GM10266 (cell line): ENCODE data around the gene PRKAR1B.

ENCODE experiments used
- DNase-seq: peaks from one replicate; pipeline ENCODE4 v3.0.0; 2012; ENCODE audit errors: extremely low spot score
- TF ChIP-seq, protein P1 (sequence below): IDR thresholded peaks from 2 replicates; pipeline ENCODE4 v1.5.1; 2012; ENCODE audit warnings: mild to moderate bottlenecking, low read depth; ENCODE audit not compliant: control insufficient read depth, insufficient read depth; ENCODE audit errors: missing control alignments

Gene PRKAR1B

DNA sequence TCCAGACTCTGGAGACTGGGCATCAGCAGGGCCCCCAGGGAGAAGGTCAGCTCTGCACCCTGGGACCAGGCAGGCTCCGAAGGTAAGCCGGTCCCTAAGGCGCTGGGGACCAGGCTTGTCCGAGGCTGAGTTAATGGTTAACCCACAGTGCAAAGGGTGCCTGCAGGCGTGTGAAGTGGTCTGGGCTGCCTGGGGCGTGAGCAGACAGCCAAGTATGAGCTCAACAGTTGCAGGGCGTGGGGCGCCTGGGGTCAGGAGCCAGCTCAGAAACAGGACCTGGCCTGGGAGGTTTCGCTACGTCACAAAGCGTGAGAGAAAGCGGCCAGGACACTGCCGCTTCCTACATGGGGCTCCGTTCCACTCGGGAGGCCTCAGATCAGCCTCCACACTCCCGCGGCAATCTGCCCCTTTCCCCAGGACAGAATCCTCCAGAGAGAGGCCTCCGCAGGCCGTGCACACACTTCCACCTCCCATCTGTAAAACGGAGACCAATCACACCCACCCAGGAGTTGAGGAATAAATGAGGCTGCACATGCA lies 223.4 kb downstream of the PRKAR1B start:
- DNase-seq = no peak
- TF ChIP-seq, protein P1, sequence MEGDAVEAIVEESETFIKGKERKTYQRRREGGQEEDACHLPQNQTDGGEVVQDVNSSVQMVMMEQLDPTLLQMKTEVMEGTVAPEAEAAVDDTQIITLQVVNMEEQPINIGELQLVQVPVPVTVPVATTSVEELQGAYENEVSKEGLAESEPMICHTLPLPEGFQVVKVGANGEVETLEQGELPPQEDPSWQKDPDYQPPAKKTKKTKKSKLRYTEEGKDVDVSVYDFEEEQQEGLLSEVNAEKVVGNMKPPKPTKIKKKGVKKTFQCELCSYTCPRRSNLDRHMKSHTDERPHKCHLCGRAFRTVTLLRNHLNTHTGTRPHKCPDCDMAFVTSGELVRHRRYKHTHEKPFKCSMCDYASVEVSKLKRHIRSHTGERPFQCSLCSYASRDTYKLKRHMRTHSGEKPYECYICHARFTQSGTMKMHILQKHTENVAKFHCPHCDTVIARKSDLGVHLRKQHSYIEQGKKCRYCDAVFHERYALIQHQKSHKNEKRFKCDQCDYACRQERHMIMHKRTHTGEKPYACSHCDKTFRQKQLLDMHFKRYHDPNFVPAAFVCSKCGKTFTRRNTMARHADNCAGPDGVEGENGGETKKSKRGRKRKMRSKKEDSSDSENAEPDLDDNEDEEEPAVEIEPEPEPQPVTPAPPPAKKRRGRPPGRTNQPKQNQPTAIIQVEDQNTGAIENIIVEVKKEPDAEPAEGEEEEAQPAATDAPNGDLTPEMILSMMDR = no peak

DNA sequence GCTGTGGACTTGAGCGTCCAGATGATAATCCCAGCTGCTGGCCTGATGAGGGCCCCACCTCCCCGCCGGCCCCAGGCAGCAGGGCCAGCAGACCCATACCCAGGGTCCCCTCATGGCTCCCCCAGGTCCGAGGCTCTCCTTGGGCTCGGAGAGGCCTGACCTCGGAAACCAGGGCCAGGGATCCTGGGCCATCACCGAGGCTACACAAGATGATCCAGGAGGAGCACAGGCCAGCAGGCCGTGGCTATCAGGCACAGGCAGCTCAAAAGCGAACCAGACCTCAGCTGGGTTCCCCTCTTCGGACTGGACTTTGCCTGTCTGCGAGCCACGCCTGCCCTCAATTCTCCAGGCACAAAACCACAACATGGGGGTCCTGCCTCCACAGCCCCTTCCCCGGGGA lies 224.8 kb downstream of the PRKAR1B start:
- TF ChIP-seq, protein P1 = no peak
- DNase-seq = no peak

DNA sequence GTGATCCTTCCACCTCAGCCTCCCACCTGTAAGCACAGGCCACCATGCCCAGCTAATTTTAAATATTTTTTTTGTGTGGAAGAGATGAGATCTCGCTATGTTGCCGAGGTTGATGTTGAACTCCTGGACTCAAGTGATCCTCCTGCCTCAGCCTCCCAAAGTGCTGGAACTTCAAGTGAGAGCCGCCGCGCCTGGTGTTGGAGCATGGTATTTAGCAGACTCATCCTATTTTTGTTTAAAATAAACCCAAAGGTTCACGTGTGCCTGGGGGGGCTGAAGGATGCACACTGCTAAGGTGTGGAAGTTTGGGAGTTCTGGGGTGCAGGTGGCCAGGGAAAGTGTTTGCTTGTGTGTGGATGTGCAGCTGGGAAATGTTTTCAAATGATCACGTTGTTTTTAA lies 225.6 kb downstream of the PRKAR1B start:
- TF ChIP-seq, protein P1 = no peak
- DNase-seq = no peak

DNA sequence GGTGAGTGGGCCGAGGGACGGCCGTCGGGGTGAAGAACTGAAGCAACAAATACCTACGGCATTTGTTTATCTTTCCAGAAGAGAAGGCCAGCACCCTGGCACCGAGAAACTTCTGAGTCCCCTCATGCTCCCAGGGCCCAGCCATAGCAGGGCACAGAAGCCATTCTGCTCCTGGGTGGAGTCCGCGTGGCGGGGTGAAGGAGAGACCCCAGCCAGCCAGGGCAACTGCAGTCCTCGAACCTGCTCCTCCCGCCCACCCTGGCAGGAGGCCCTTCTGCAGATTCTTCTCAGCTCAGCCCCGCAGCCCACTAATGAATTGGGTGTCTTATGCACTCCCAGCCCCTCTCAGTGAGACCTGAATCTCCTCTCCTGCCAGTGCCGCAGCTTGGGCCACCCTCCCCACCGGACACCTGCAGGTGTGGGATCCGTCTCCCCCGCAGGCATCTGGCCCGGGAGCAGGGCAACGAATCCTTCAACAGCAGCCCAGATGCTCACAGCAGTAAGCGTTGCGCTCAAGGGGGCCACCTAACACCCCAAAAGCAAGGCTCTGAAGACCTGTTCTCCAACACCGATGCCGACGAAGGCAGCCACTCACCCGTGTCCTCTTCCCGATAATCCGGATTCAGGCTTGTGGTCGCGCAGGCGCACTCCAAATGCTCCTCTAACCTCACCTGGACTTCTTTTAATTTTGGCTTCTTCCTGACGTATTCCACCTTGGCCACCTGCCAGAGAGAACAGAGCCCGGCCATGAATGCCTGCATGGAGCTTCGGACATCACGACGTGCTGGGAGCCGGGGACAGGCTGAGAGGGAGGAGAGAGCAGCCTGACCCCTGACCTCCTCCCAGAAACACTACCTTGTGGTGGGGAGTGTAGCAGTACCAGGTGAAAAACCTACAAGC lies 226.3 kb downstream of the PRKAR1B start:
- TF ChIP-seq, protein P1 = no peak
- no peak for DNase-seq

DNA sequence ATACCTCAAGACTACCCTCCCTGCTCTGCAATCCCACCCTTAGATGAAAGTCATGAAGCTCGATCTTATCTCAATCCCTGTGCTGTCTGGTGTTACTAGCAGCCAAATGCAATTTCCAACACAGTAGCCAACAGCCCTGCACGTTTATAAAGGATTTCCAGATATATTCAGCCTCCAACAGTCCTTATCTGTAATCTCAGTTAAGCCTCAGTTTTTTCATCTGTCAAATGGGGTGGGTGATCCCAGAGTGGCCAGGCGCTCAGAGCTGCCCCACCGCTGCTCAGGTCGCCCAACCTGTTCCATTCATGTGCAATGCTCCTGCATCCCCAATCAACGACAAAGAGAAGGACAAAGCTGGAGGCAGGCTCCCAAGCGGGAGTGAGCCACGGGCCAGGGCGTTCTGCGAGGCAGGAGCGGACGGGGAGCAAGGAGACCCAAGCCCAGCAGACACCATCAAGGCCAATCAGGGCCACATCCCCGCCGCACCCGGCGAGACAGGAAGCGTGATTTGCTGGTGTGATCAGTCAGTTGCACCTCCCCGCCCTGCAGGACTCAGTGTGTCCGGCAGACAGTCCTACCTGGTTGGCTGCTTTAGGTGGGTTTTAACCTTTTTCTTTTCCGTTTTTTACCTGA lies 227.1 kb downstream of the PRKAR1B start:
- TF ChIP-seq, protein P1 = no peak
- no peak for DNase-seq
